Omental fat pad (tissue), 4 donors: ENCODE results near the gene JADE2. TPM values are rescaled to one million over a fixed set of nuclear protein-coding genes. Genes with fewer than 3 reads are reported as not detected.

Experiments
- ATAC-seq: fragments of 150-250 bp; one replicate; pipeline ENCODE4 v1.9.1; 2016; ENCODE audit warnings: mild to moderate bottlenecking, moderate library complexity; ENCODE audit not compliant: low FRiP score
- DNase-seq: peaks from one replicate; pipeline ENCODE4 v3.0.0-alpha.2; 2019; ENCODE audit warnings: low spot score
- CTCF ChIP-seq, 3 donors: fragments of 450-650 bp; IDR thresholded peaks; one replicate each; pipeline ENCODE4 v1.5.1; 2016 to 2017; ENCODE audit warnings: antibody characterized with exemption in 3 of 3, mild to moderate bottlenecking in 3 of 3, moderate library complexity in 2 of 3
- total RNA-seq, 4 donors: library from RNA; depleted of rRNA; stranded (reverse); fragments of >200 nt; gene quantifications; one replicate each; pipeline ENCODE4 v1.1.0, GENCODE V29; 2016

Gene JADE2
- total RNA-seq, 4 donors from 2014 or later: 17.8 to 72.7 (median 33.8) TPM

- no peak for DNase-seq
- no peak for ATAC-seq
- TF ChIP-seq CTCF (IDR thresholded peaks at IDR 0.05): no peak
Observed at GRCh38 chr5:134560698-134561097, 35.2 kb downstream of the JADE2 start.

- ATAC-seq: no peak
- no peak for TF ChIP-seq CTCF (IDR thresholded peaks at IDR 0.05)
- DNase-seq: no peak
Observed at GRCh38 chr5:134561871-134562296, 36.4 kb downstream of the JADE2 start.

- TF ChIP-seq CTCF (IDR thresholded peaks at IDR 0.05): no peak
- no peak for ATAC-seq
- no peak for DNase-seq
Observed at GRCh38 chr5:134563221-134563620, 37.8 kb downstream of the JADE2 start.

- no peak for TF ChIP-seq CTCF (IDR thresholded peaks at IDR 0.05)
- DNase-seq (no peak), ATAC-seq (no peak)
Observed at GRCh38 chr5:134563962-134564361, 38.5 kb downstream of the JADE2 start.

- ATAC-seq (no peak), DNase-seq (no peak)
- TF ChIP-seq CTCF (IDR thresholded peaks at IDR 0.05): no peak
Observed at GRCh38 chr5:134564396-134564795, 38.9 kb downstream of the JADE2 start.

GRCh38 chr5:134565791-134566740, 40.6 kb downstream of the JADE2 start:
- DNase-seq (no peak), ATAC-seq (no peak)
- TF ChIP-seq CTCF (IDR thresholded peaks at IDR 0.05): no peak

- TF ChIP-seq CTCF (IDR thresholded peaks at IDR 0.05): no peak
- ATAC-seq (no peak), DNase-seq (no peak)
Observed at GRCh38 chr5:134566741-134567221, 41.3 kb downstream of the JADE2 start.
